ENCODE data around the gene FLT3. TPM values are rescaled to one million over a fixed set of nuclear protein-coding genes. Genes with fewer than 3 reads are reported as not detected.

The FLT3 gene
- total and polyA plus RNA-seq, 4 donors: 0.14 to 0.84 (median 0.42) TPM

DNA sequence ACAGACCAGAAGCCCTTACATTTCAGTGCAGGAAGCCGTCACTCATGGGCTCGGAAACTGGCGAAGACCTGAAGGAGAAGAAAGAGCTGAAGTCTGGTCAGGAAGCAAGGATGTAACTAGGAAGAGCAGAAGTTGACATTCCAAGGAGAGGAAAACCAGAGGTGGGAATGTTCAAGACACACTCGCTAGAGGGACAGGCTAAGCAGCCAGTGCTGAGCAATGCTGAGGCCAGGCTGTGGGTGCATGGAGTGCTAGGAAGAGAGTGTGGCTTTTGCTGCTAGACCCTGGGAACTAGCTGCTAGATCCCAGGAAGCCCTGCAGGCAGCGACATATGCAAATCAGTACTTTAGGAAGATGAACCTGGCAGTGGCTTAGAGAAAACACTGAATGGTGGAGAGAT lies 99.8 kb downstream of the FLT3 start:
- Histone ChIP-seq H3K36me3 (ENCODE audit: control insufficient read depth in 4 of 4, insufficient read depth in 3 of 4, low read depth in 1 of 4, low read length in 3 of 4) (no peaks in the 10 kb centered on the region), H3K27me3 (ENCODE audit: control insufficient read depth in 4 of 4, insufficient read depth in 4 of 4, low read length in 3 of 4) (no peaks in the 10 kb centered on the region), H3K27ac (ENCODE audit: low read depth in 1 of 2, low read length in 2 of 2) (no peak overlapping the region), H3K4me1 (ENCODE audit: control insufficient read depth in 4 of 4, insufficient read depth in 4 of 4, low read length in 3 of 4) (no peaks in the 10 kb centered on the region), H3K9me3 (ENCODE audit: control insufficient read depth in 4 of 4, low read length in 3 of 4) (no peaks in the 10 kb centered on the region), H3K9ac (ENCODE audit: low read depth in 1 of 2, low read length in 2 of 2) (no peak overlapping the region), H3K4me3 (ENCODE audit: low read depth in 1 of 3, low read length in 3 of 3) (no peak overlapping the region)
- 48% methylated on average over 5 of the region's 5 CpGs for WGBS
- TF ChIP-seq, protein P1, sequence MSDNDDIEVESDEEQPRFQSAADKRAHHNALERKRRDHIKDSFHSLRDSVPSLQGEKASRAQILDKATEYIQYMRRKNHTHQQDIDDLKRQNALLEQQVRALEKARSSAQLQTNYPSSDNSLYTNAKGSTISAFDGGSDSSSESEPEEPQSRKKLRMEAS (IDR thresholded peaks at IDR 0.05): no peak
- TF ChIP-seq RAD21 (IDR thresholded peaks at IDR 0.05): no peak
- no peak for TF ChIP-seq FOXA1 (IDR thresholded peaks at IDR 0.05)
- no peak for TF ChIP-seq ZBTB33 (IDR thresholded peaks at IDR 0.05)
- TF ChIP-seq HNF4A (conservative IDR thresholded peaks at IDR 0.05): no peak
- no peak for TF ChIP-seq EGR1 (IDR thresholded peaks at IDR 0.05; ENCODE audit: low read depth in 2 of 2)
- TF ChIP-seq FOXA2 (IDR thresholded peaks at IDR 0.05): no peak
- TF ChIP-seq REST (IDR thresholded peaks at IDR 0.05): no peak
- no peak for TF ChIP-seq HNF4G (IDR thresholded peaks at IDR 0.05)
- TF ChIP-seq TAF1 (conservative IDR thresholded peaks at IDR 0.05): no peak
- no peak for TF ChIP-seq GABPA (IDR thresholded peaks at IDR 0.05 in 1 of 2, conservative IDR thresholded peaks at IDR 0.05 in 1 of 2)
- DNase-seq (ENCODE audit: low spot score): no peak

DNA sequence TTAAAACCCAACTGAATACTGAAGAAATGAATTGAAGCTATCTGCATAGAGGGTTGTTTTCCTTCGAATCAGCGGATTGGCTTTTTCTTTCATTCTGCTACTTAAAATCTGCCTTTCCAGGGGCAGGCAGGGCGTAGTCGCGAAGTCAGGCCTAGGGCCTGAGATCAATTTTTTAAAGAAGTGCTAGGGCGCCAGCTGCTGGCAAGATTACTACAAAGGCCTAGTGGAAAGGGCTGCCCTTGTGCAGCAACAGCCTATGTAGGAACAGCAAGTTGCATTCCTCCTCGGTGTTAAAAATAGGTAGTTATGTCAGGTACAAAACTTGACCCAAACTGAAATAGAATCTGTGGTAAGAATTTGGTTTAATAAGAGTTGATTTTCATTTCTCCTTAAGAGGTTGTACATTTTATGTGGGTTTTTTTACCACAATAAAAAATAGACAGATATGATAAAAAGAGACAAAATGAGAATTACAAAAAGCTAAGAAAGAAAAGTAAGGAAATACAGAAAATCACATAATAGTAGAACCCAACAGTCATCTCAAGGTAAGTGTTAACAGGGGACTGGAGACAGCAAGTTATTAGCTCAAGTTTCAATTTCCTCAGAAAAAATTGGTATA lies 102.4 kb downstream of the FLT3 start:
- TF ChIP-seq HNF4G (IDR thresholded peaks at IDR 0.05): no peak
- peak; percentile 28 to 36 for TF ChIP-seq RAD21 (IDR thresholded peaks at IDR 0.05)
- no peak overlapping the region for H3K9ac ChIP-seq (ENCODE audit: low read depth in 1 of 2, low read length in 2 of 2)
- no peak overlapping the region for H3K27ac ChIP-seq (ENCODE audit: low read depth in 1 of 2, low read length in 2 of 2)
- no peaks in the 10 kb centered on the region for H3K27me3 ChIP-seq (ENCODE audit: control insufficient read depth in 4 of 4, insufficient read depth in 4 of 4, low read length in 3 of 4)
- DNase-seq (ENCODE audit: low spot score): no peak
- no peak overlapping the region for H3K4me3 ChIP-seq (ENCODE audit: low read depth in 1 of 3, low read length in 3 of 3)
- H3K9me3 ChIP-seq (ENCODE audit: control insufficient read depth in 4 of 4, low read length in 3 of 4): no peaks in the 10 kb centered on the region
- H3K4me1 ChIP-seq (ENCODE audit: control insufficient read depth in 4 of 4, insufficient read depth in 4 of 4, low read length in 3 of 4): no peaks in the 10 kb centered on the region
- H3K36me3 ChIP-seq (ENCODE audit: control insufficient read depth in 4 of 4, insufficient read depth in 3 of 4, low read depth in 1 of 4, low read length in 3 of 4): no peaks in the 10 kb centered on the region
- 67% methylated on average over 7 of the region's 7 CpGs for WGBS

- no peak for TF ChIP-seq FOXA1 (IDR thresholded peaks at IDR 0.05)
- no peak for TF ChIP-seq YY1 (IDR thresholded peaks at IDR 0.05)
- TF ChIP-seq CTCF (IDR thresholded peaks at IDR 0.05; ENCODE audit: low read depth, low read length, missing input control): no peak
- no peak for TF ChIP-seq ZBTB33 (IDR thresholded peaks at IDR 0.05)
- no peak for TF ChIP-seq EGR1 (IDR thresholded peaks at IDR 0.05; ENCODE audit: low read depth in 2 of 2)
- no peak for TF ChIP-seq TAF1 (conservative IDR thresholded peaks at IDR 0.05)
- no peak for TF ChIP-seq JUND (IDR thresholded peaks at IDR 0.05)
- TF ChIP-seq, protein P1 (IDR thresholded peaks at IDR 0.05): no peak
Observed at GRCh38 chr13:27991881-27992280, 108.5 kb downstream of the FLT3 start.

More at GRCh38 chr13:27991881-27992280, 108.5 kb downstream of the FLT3 start:
- no peak overlapping the region for H3K9ac ChIP-seq (ENCODE audit: low read depth in 1 of 2, low read length in 2 of 2)
- H3K27me3 ChIP-seq (ENCODE audit: control insufficient read depth in 4 of 4, insufficient read depth in 4 of 4, low read length in 3 of 4): peaks cover 0 to 5% (median 0%) of the 10 kb centered on the region in 4 donors
- no peaks in the 10 kb centered on the region for H3K4me1 ChIP-seq (ENCODE audit: control insufficient read depth in 4 of 4, insufficient read depth in 4 of 4, low read length in 3 of 4)
- no peaks in the 10 kb centered on the region for H3K9me3 ChIP-seq (ENCODE audit: control insufficient read depth in 4 of 4, low read length in 3 of 4)
- DNase-seq (ENCODE audit: low spot score): no peak
- no peaks in the 10 kb centered on the region for H3K36me3 ChIP-seq (ENCODE audit: control insufficient read depth in 4 of 4, insufficient read depth in 3 of 4, low read depth in 1 of 4, low read length in 3 of 4)
- no peak overlapping the region for H3K4me3 ChIP-seq (ENCODE audit: low read depth in 1 of 3, low read length in 3 of 3)
- WGBS: 81% methylated on average over 6 of the region's 6 CpGs
- H3K27ac ChIP-seq (ENCODE audit: low read depth in 1 of 2, low read length in 2 of 2): no peak overlapping the region

Data from liver (tissue), 9 donors.